Measurements from ENCODE around the gene CEACAM3. TPM values are rescaled to one million over a fixed set of nuclear protein-coding genes. Genes with fewer than 3 reads are reported as not detected.

CEACAM3 gene
- total RNA-seq, 1 experiment from 2014 or later = not detected

- H3K9me3 Mint-ChIP-seq (ENCODE audit: unreplicated experiment) = no peaks in the 10 kb centered on the region
- peaks cover 1% of the 10 kb centered on the region for H3K27me3 Mint-ChIP-seq (ENCODE audit: insufficient read depth, unreplicated experiment)
- Histone ChIP-seq H3K27me3 (replicated peaks; ENCODE audit: control insufficient read depth, insufficient read depth, low read length) (no peaks in the 10 kb centered on the region), H3K36me3 (ENCODE audit: control insufficient read depth, insufficient read depth, low read length) (peaks cover 21% of the 10 kb centered on the region), H3K4me1 (peaks cover 18% of the 10 kb centered on the region), H3K4me3 (ENCODE audit: low read depth, low read length) (peak within 1 kb of the TSS; percentile 88), H3K9me3 (no peaks in the 10 kb centered on the region)
- POLR2A ChIA-PET = interaction anchor here (0.6 to 2.7 kb wide), 19 partner anchors 8 to 611 kb away, joined by 3 to 21 read pairs (median 5); partner anchors contain the start of genes B9D2, DMAC2, RABAC1 and ZNF574
- TSS peak; percentile 88 for BruUV-seq (replicated peaks)
- peak; percentile 98 to 99 for DNase-seq
- CTCF ChIA-PET = interaction anchor here (0.6 to 2.0 kb wide), 16 partner anchors 14 to 1105 kb away, joined by 3 to 8 read pairs (median 4); partner anchors contain the start of gene RABAC1
- peak within 1 kb of the TSS; percentile 94 for H3K27ac Mint-ChIP-seq (ENCODE audit: unreplicated experiment)
- H3K4me3 Mint-ChIP-seq (ENCODE audit: unreplicated experiment) = peak within 1 kb of the TSS; percentile 84
- peaks cover 53% of the 10 kb centered on the region for H3K36me3 Mint-ChIP-seq (ENCODE audit: insufficient read depth, unreplicated experiment)
- TF ChIP-seq, protein P1, sequence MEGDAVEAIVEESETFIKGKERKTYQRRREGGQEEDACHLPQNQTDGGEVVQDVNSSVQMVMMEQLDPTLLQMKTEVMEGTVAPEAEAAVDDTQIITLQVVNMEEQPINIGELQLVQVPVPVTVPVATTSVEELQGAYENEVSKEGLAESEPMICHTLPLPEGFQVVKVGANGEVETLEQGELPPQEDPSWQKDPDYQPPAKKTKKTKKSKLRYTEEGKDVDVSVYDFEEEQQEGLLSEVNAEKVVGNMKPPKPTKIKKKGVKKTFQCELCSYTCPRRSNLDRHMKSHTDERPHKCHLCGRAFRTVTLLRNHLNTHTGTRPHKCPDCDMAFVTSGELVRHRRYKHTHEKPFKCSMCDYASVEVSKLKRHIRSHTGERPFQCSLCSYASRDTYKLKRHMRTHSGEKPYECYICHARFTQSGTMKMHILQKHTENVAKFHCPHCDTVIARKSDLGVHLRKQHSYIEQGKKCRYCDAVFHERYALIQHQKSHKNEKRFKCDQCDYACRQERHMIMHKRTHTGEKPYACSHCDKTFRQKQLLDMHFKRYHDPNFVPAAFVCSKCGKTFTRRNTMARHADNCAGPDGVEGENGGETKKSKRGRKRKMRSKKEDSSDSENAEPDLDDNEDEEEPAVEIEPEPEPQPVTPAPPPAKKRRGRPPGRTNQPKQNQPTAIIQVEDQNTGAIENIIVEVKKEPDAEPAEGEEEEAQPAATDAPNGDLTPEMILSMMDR (IDR thresholded peaks at IDR 0.05; ENCODE audit: insufficient read depth in 1 of 2, low read depth in 1 of 2, low read length in 1 of 2, severe bottlenecking in 1 of 2, unreplicated experiment in 1 of 2) = peak; percentile 63 to 81
- intact Hi-C loops (cut with micrococcal nuclease; ENCODE audit: unreplicated experiment) = loop anchor here (1.0 kb wide), 2 partner anchors 91 to 99 kb away; partner anchors contain the start of gene RABAC1
- peaks cover 5% of the 10 kb centered on the region for H3K4me1 Mint-ChIP-seq (ENCODE audit: low read depth, unreplicated experiment)
Observed at GRCh38 chr19:41859618-41860418, 63.4 kb downstream of the CEACAM3 start, which contains the start of gene RPS19. Gene RPS19 (plus strand): TSS chr19:41860255. CDS start chr19:41860775, 520 bp downstream.

GRCh38 chr19:41860419-41861115 is 64.2 kb downstream of the CEACAM3 start:
- Histone ChIP-seq H3K36me3 (ENCODE audit: control insufficient read depth, insufficient read depth, low read length) (peaks cover 24% of the 10 kb centered on the region), H3K4me1 (peaks cover 18% of the 10 kb centered on the region), H3K27me3 (replicated peaks; ENCODE audit: control insufficient read depth, insufficient read depth, low read length) (no peaks in the 10 kb centered on the region), H3K4me3 (ENCODE audit: low read depth, low read length) (peak overlapping the region; percentile 88), H3K9me3 (no peaks in the 10 kb centered on the region)
- Mint-ChIP-seq H3K27ac (ENCODE audit: unreplicated experiment) (peak overlapping the region; percentile 94), H3K9me3 (ENCODE audit: unreplicated experiment) (no peaks in the 10 kb centered on the region), H3K36me3 (ENCODE audit: insufficient read depth, unreplicated experiment) (peaks cover 61% of the 10 kb centered on the region), H3K4me1 (ENCODE audit: low read depth, unreplicated experiment) (peaks cover 5% of the 10 kb centered on the region), H3K27me3 (ENCODE audit: insufficient read depth, unreplicated experiment) (no peaks in the 10 kb centered on the region), H3K4me3 (ENCODE audit: unreplicated experiment) (peak overlapping the region; percentile 84)
- DNase-seq = no peak
- intact Hi-C loops (cut with micrococcal nuclease; ENCODE audit: unreplicated experiment) = no loop called here
- ChIA-PET POLR2A (interaction anchor here (0.6 to 2.7 kb wide), 10 partner anchors 8 to 497 kb away, joined by 3 to 21 read pairs (median 7); partner anchors contain the start of genes B9D2 and RABAC1), CTCF (interaction anchor here (0.6 to 2.0 kb wide), 12 partner anchors 13 to 1635 kb away, joined by 3 to 8 read pairs (median 4); partner anchors contain the start of gene RABAC1)
- TF ChIP-seq, protein P1 (IDR thresholded peaks at IDR 0.05; ENCODE audit: insufficient read depth in 1 of 2, low read depth in 1 of 2, low read length in 1 of 2, severe bottlenecking in 1 of 2, unreplicated experiment in 1 of 2) = no peak
- BruUV-seq (replicated peaks) = no TSS peak

Other genes starting within 250 kb of the CEACAM3 start
- not detected in 2 replicates for gene CEACAM21, start 220.4 kb upstream of the CEACAM3 start, total RNA-seq (2022)
- gene CEACAM4, start 169.5 kb upstream of the CEACAM3 start, total RNA-seq (2022) = not detected in 2 replicates
- 0.44 TPM in 1 of 2 replicates, not detected in the other for gene CEACAM7, start 108.3 kb upstream of the CEACAM3 start, total RNA-seq (2022)
- gene CEACAM5, start 88.0 kb upstream of the CEACAM3 start, total RNA-seq (2022) = 1.3 and 3.9 TPM in 2 replicates
- 10.7 and 16.2 TPM in 2 replicates for gene CEACAM6, start 41.1 kb upstream of the CEACAM3 start, total RNA-seq (2022)
- gene LYPD4, start 48.1 kb downstream of the CEACAM3 start, total RNA-seq (2022) = not detected in 2 replicates
- gene DMRTC2, start 48.5 kb downstream of the CEACAM3 start, total RNA-seq (2022) = not detected in 2 replicates
- 3,297 and 3,418 TPM in 2 replicates for gene RPS19, start 63.7 kb downstream of the CEACAM3 start, total RNA-seq (2022)
- gene CD79A, start 80.7 kb downstream of the CEACAM3 start, total RNA-seq (2022) = 0.82 TPM in 1 of 2 replicates, not detected in the other
- gene ARHGEF1, start 86.6 kb downstream of the CEACAM3 start, total RNA-seq (2022) = 60.2 and 63.5 TPM in 2 replicates
- gene ERFL, start 131.9 kb downstream of the CEACAM3 start, total RNA-seq (2022) = 0.23 and 0.49 TPM in 2 replicates
- gene RABAC1, start 162.7 kb downstream of the CEACAM3 start, total RNA-seq (2022) = 64.4 and 70.7 TPM in 2 replicates
- gene ATP1A3, start 197.6 kb downstream of the CEACAM3 start, total RNA-seq (2022) = 0.54 and 0.84 TPM in 2 replicates

Data from Caco-2 (cell line).